GM21786 (cell line): ENCODE measurements around the gene PDE11A.

Experiments
- ATAC-seq: cut with Tn5 transposase; IDR thresholded peaks from one replicate; pipeline ENCODE4 v1.9.1; 2021; ENCODE audit not compliant: unreplicated experiment

Gene PDE11A

DNA sequence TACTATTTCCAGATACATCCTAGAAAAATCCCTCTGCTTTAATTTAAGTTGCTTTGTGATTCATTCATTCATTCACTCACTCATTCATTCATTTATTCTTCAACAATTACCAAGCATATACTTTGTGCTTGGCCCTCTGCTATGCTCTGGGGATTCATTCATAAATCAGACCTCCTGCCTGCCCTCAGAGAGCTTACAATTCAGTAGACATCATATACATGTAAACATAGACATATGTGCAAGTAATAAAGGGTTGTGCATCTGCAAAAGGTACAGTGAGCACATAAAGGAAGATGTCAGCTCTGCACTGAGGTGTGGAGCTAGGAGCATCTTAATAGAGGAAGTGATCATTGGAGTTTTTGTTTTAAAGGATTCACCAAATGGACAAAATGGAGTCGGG lies 490.6 kb downstream of the PDE11A start:
- no peak for ATAC-seq

DNA sequence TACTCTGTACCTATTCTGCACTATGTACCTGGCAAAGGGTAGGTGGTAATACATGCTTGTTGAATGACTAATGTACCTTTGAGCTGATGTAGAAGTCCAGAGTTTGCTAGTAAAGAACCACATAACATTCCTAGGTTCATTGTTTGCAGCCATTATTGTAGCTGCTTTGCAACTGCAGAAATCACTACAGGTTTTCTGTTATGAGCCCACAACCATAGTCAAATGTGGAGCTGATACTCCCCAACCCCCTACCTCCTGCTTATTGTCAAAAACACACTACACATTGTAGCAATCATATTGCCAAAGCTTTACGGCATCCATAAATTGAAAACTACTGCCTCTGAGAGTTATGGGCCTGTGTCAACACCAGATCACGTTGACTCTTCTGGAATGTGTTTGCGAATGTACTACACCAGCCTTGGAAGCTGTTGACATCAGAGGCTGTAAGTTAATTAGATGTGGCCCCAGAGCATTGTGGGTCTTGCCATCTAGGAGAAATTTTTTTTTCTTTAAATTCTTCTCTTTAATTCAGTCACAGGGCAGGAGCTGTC lies 493.0 kb downstream of the PDE11A start:
- ATAC-seq = no peak

DNA sequence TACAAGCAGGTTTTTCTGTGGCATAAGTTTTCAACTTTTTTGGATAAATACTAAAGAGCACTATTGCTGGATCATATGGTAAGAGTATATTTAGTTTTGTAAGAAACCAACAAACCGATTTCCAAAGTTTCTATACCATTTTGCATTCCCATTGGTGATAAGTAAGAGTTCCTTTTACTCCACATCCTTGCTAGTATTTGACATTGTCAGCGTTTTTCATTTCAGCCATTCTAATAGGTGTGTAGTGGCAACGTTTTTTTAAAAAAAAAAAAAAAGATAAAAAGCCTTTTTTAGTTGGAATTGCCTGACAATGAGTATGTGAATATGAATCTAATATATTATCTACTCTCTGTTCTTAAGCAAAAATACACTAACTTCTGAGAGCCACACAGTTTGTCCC lies 494.1 kb downstream of the PDE11A start:
- ATAC-seq = no peak

DNA sequence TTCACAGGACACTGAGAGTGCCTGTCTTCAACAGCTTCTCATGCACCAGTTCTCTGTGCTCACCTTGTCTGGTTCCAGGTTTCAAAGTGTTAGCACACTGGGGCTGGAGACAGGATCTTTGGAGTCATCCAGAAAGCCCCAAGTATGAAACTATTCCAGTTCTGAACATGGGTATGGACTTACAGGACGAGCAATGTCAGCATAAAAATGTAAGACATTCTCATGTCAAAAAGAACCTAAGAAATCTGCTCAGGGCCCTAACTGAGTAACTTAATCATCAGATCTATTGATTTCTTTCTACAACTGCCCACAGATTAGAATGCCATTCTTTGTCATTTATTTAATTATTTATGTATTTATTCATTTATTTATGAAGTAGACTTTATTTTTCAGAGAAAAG lies 495.5 kb downstream of the PDE11A start:
- ATAC-seq = no peak

DNA sequence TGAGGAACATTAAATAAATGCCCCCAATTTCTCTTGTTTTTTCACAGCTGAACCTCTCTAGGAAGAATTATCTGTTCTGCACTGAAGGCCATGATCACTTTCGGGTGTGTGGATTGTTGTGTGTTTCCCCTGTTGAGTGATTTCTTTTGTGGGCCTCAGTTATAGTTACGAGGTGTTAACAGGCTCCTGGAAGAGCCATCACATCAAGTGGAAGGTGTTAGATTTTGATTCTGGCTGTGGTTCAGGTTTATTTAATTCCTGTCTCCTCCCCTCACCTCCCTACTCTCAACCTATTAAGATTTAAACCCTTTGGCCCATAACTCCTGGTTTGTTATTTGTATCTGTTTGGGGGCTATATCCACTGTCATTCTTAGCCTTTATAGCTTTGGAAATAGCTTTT lies 497.2 kb downstream of the PDE11A start:
- ATAC-seq = no peak

DNA sequence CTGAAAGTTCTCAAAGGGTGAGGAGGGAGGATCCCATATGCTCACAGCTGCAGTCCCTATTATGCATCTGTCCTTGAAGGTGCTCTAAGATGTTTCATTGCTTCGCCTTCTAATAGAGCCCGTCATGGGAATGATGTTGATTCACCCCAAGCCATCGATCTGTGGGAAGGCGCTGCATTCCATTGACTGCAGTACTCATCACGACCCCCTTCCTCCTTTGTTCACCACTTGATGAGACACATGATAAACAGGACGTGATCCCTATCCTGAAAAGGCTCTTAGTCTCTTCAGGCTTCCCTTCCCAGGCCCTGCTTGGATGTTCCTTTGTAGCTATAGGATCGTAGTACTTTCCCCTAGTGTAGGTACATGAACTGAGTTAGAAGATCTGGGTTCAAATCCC lies 498.2 kb downstream of the PDE11A start:
- ATAC-seq = no peak
